Measurements from ENCODE around the gene ARHGAP42.

GRCh38 chr11:100978442-100978841, 291.4 kb downstream of the ARHGAP42 start:
- TF ChIP-seq POLR2AphosphoS5 (IDR thresholded peaks at IDR 0.05) (no peak), CTCF (IDR thresholded peaks at IDR 0.05) (no peak)
